Left cardiac atrium (tissue), 4 donors: ENCODE measurements around the gene GCNA. TPM values are rescaled to one million over a fixed set of nuclear protein-coding genes. Genes with fewer than 3 reads are reported as not detected.
"Not testable (repeated sequence)": the region's sequence is repeated elsewhere in the genome, so short reads cannot be mapped to it uniquely, and the experiment has no call there.

Experiments
- ATAC-seq, 2 donors: fragments of 200-7000 bp; cut with Tn5 transposase; one replicate each; pipeline ENCODE4 v1.9.1; 2020; ENCODE audit warnings: mild to moderate bottlenecking in 2 of 2, moderate library complexity in 2 of 2
- DNase-seq: peaks from one replicate; pipeline ENCODE4 v3.0.0-alpha.2; 2020
- intact Hi-C, 2 donors: fragments of 100-400 bp; cut with DNase I; formaldehyde crosslinking; loops; one replicate each; pipeline versions ENCODE4 v1.14.1 to v1.15.1; 2022 to 2023
- total RNA-seq, 2 donors: library from RNA; stranded (reverse); fragmentation: NEBNext Ultra II Directional; extraction: Animal tissue kit (Norgen Biotek cat#: 25700); gene quantifications; one replicate each; pipeline ENCODE4 v1.2.1, GENCODE V29; 2021
- donor health status: DM: no; HTN: yes; CAD: no.
- donor health status: DM: no; HTN: yes; CAD: no; lungs with severe emphysema.
- donor health status: DM: yes; HTN: yes; CAD: no.
- donor health status: Dilated cardiomyopathy.

GCNA gene
- total RNA-seq, 2 donors from 2014 or later = 1.2 to 1.3 TPM

GRCh38 chrX:71550578-71550977, 27.7 kb upstream of the GCNA start:
- ATAC-seq (no peak), DNase-seq (no peak)
- intact Hi-C loops = no loop called here

- DNase-seq (no peak), ATAC-seq (no peak)
- intact Hi-C loops = no loop called here
These were observed 22.2 kb upstream of the GCNA start for GRCh38 chrX:71556036-71556435.

- intact Hi-C loops = no loop called here
- ATAC-seq = no peak
- no peak for DNase-seq
These were observed 19.3 kb upstream of the GCNA start for GRCh38 chrX:71558920-71559319.

- not testable (repeated sequence) for ATAC-seq, DNase-seq
- intact Hi-C loops = loop anchor here in 1 of 2 donors (10.0 kb wide), 1 partner anchor 185 kb away; no protein-coding TSS in a partner anchor
These were observed 18.5 kb upstream of the GCNA start for GRCh38 chrX:71559773-71560172.

- ATAC-seq (no peak), DNase-seq (no peak)
- intact Hi-C loops = loop anchor here in 1 of 2 donors (10.0 kb wide), 1 partner anchor 189 kb away; no protein-coding TSS in a partner anchor
These were observed 14.3 kb upstream of the GCNA start for GRCh38 chrX:71563921-71564320.

- no peak for ATAC-seq
- intact Hi-C loops = loop anchor here in 1 of 2 donors (10.0 kb wide), 1 partner anchor 191 kb away; no protein-coding TSS in a partner anchor
- no peak for DNase-seq
These were observed 12.7 kb upstream of the GCNA start for GRCh38 chrX:71565474-71566041.

GRCh38 chrX:71571390-71571789, 6.8 kb upstream of the GCNA start:
- intact Hi-C loops, ATAC-seq, DNase-seq: not testable (repeated sequence)

GRCh38 chrX:71573590-71573989, 4.6 kb upstream of the GCNA start:
- ATAC-seq = no peak
- no peak for DNase-seq
- intact Hi-C loops = no loop called here

- intact Hi-C loops = no loop called here
- DNase-seq = peak; percentile 37
- ATAC-seq = no peak
These were observed 555 bp upstream of the GCNA start for GRCh38 chrX:71577682-71578081.

- ATAC-seq (peak in 1 of 2 donors; percentile 11), DNase-seq (no peak)
- intact Hi-C loops = no loop called here
These were observed 1.1 kb downstream of the GCNA start for GRCh38 chrX:71579136-71579989.

- no peak for DNase-seq
- peak in 1 of 2 donors; percentile 15 for ATAC-seq
- intact Hi-C loops = no loop called here
These were observed 1.7 kb downstream of the GCNA start for GRCh38 chrX:71579990-71580380.

GRCh38 chrX:71581210-71581609, 3.0 kb downstream of the GCNA start:
- intact Hi-C loops = no loop called here
- DNase-seq = no peak
- peak; percentile 39 to 49 for ATAC-seq

GRCh38 chrX:71586929-71587328, 8.7 kb downstream of the GCNA start:
- no peak for DNase-seq
- ATAC-seq = no peak
- intact Hi-C loops = no loop called here

GRCh38 chrX:71593210-71593609, 15.0 kb downstream of the GCNA start:
- DNase-seq, intact Hi-C loops, ATAC-seq: not testable (repeated sequence)

- ATAC-seq = no peak
- intact Hi-C loops = no loop called here
- DNase-seq = no peak
These were observed 21.7 kb downstream of the GCNA start for GRCh38 chrX:71599965-71600364.

GRCh38 chrX:71603618-71604017, 25.4 kb downstream of the GCNA start:
- DNase-seq = no peak
- ATAC-seq = no peak
- intact Hi-C loops = no loop called here

GRCh38 chrX:71604141-71604540, 25.9 kb downstream of the GCNA start:
- ATAC-seq = no peak
- intact Hi-C loops = no loop called here
- no peak for DNase-seq

- intact Hi-C loops = no loop called here
- no peak for ATAC-seq
- DNase-seq = no peak
These were observed 26.7 kb downstream of the GCNA start for GRCh38 chrX:71604796-71605568.

GRCh38 chrX:71606536-71607216, 28.4 kb downstream of the GCNA start:
- no peak for ATAC-seq
- intact Hi-C loops = no loop called here

More at GRCh38 chrX:71606536-71607216, 28.4 kb downstream of the GCNA start:
- no peak for DNase-seq
